ENCODE measurements around the gene PHLPP1.

PHLPP1 gene

DNA sequence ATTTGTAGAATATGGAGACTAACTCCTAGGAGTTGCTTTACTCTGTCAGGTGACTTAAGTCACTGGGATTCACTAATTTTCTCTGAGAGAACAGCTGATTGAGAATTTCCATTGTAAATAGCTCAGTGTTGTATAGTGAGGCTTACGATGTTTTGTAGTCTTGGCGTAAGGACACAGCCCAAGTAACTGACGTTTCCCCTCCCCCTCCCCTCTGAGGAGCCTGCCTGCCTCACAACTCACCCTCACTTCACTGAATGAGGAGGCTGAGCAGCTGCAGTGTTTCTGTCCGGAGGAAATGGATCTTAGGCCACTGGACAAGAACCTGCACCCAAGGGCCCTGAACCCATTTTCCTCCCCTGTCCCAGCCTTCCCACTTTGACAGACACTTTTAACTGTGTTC lies 264.6 kb downstream of the PHLPP1 start:
- TF ChIP-seq, protein P1, sequence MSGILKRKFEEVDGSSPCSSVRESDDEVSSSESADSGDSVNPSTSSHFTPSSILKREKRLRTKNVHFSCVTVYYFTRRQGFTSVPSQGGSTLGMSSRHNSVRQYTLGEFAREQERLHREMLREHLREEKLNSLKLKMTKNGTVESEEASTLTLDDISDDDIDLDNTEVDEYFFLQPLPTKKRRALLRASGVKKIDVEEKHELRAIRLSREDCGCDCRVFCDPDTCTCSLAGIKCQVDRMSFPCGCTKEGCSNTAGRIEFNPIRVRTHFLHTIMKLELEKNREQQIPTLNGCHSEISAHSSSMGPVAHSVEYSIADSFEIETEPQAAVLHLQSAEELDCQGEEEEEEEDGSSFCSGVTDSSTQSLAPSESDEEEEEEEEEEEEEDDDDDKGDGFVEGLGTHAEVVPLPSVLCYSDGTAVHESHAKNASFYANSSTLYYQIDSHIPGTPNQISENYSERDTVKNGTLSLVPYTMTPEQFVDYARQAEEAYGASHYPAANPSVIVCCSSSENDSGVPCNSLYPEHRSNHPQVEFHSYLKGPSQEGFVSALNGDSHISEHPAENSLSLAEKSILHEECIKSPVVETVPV (CRISPR knock-in tag; IDR thresholded peaks at IDR 0.05): no peak
- TF ChIP-seq ARNTL (CRISPR knock-in tag; IDR thresholded peaks at IDR 0.05; ENCODE audit: borderline replicate concordance, low read depth) (no peak), ESRRG (CRISPR knock-in tag; IDR thresholded peaks at IDR 0.05) (no peak), OSR1 (CRISPR knock-in tag; IDR thresholded peaks at IDR 0.05) (no peak)
- TF ChIP-seq, protein P2, sequence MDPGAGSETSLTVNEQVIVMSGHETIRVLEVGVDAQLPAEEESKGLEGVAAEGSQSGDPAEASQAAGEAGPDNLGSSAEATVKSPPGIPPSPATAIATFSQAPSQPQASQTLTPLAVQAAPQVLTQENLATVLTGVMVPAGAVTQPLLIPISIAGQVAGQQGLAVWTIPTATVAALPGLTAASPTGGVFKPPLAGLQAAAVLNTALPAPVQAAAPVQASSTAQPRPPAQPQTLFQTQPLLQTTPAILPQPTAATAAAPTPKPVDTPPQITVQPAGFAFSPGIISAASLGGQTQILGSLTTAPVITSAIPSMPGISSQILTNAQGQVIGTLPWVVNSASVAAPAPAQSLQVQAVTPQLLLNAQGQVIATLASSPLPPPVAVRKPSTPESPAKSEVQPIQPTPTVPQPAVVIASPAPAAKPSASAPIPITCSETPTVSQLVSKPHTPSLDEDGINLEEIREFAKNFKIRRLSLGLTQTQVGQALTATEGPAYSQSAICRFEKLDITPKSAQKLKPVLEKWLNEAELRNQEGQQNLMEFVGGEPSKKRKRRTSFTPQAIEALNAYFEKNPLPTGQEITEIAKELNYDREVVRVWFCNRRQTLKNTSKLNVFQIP (CRISPR knock-in tag; IDR thresholded peaks at IDR 0.05; ENCODE audit: borderline replicate concordance, low read depth): no peak
- ATAC-seq: no peak

DNA sequence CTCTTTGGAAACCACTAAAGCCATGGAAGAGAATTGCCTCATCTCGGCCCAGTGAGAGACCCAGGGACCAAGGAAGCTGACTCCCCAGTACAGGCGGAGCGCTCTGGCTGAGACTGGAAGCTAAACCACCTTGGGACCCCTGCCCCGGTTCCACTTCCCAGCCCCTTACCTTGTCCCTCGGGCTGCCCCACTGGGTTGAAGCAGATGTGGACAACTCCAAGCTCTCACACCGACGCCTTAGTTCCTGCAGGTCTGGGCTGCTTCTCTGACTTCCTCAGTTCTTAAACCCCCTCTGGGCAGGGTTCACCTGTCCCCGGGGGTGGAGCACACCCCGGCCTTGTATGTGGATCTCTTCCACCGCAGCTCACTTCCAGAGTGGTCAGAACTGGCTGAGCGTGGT lies 266.2 kb downstream of the PHLPP1 start:
- TF ChIP-seq ZNF565 (CRISPR knock-in tag; conservative IDR thresholded peaks at IDR 0.05; ENCODE audit: low read depth): no peak
- TF ChIP-seq, protein P1 (CRISPR knock-in tag; IDR thresholded peaks at IDR 0.05): no peak
- no peak for TF ChIP-seq ZNF8 (CRISPR knock-in tag; IDR thresholded peaks at IDR 0.05)
- no peak for TF ChIP-seq SNAI2 (CRISPR knock-in tag; IDR thresholded peaks at IDR 0.05)
- no peak for TF ChIP-seq RARB (CRISPR knock-in tag; IDR thresholded peaks at IDR 0.05)
- TF ChIP-seq OSR1 (CRISPR knock-in tag; IDR thresholded peaks at IDR 0.05): no peak
- TF ChIP-seq ZNF70 (CRISPR knock-in tag; IDR thresholded peaks at IDR 0.05): no peak
- TF ChIP-seq TOX (CRISPR knock-in tag; IDR thresholded peaks at IDR 0.05; ENCODE audit: borderline replicate concordance): no peak
- TF ChIP-seq, protein P3, sequence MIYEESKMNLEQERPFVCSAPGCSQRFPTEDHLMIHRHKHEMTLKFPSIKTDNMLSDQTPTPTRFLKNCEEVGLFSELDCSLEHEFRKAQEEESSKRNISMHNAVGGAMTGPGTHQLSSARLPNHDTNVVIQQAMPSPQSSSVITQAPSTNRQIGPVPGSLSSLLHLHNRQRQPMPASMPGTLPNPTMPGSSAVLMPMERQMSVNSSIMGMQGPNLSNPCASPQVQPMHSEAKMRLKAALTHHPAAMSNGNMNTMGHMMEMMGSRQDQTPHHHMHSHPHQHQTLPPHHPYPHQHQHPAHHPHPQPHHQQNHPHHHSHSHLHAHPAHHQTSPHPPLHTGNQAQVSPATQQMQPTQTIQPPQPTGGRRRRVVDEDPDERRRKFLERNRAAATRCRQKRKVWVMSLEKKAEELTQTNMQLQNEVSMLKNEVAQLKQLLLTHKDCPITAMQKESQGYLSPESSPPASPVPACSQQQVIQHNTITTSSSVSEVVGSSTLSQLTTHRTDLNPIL (CRISPR knock-in tag; IDR thresholded peaks at IDR 0.05; ENCODE audit: low read depth): no peak
- TF ChIP-seq ZFP30 (CRISPR knock-in tag; IDR thresholded peaks at IDR 0.05): no peak
- no peak for TF ChIP-seq ZFP3 (CRISPR knock-in tag; IDR thresholded peaks at IDR 0.05)
- TF ChIP-seq, protein P4, sequence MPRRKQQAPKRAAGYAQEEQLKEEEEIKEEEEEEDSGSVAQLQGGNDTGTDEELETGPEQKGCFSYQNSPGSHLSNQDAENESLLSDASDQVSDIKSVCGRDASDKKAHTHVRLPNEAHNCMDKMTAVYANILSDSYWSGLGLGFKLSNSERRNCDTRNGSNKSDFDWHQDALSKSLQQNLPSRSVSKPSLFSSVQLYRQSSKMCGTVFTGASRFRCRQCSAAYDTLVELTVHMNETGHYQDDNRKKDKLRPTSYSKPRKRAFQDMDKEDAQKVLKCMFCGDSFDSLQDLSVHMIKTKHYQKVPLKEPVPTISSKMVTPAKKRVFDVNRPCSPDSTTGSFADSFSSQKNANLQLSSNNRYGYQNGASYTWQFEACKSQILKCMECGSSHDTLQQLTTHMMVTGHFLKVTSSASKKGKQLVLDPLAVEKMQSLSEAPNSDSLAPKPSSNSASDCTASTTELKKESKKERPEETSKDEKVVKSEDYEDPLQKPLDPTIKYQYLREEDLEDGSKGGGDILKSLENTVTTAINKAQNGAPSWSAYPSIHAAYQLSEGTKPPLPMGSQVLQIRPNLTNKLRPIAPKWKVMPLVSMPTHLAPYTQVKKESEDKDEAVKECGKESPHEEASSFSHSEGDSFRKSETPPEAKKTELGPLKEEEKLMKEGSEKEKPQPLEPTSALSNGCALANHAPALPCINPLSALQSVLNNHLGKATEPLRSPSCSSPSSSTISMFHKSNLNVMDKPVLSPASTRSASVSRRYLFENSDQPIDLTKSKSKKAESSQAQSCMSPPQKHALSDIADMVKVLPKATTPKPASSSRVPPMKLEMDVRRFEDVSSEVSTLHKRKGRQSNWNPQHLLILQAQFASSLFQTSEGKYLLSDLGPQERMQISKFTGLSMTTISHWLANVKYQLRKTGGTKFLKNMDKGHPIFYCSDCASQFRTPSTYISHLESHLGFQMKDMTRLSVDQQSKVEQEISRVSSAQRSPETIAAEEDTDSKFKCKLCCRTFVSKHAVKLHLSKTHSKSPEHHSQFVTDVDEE (CRISPR knock-in tag; IDR thresholded peaks at IDR 0.05): no peak
- no peak for TF ChIP-seq ZC3H10 (CRISPR knock-in tag; IDR thresholded peaks at IDR 0.05)
- no peak for TF ChIP-seq ESRRG (CRISPR knock-in tag; IDR thresholded peaks at IDR 0.05)
- no peak for TF ChIP-seq PPARA (CRISPR knock-in tag; IDR thresholded peaks at IDR 0.05; ENCODE audit: borderline replicate concordance)
- TF ChIP-seq, protein P5, sequence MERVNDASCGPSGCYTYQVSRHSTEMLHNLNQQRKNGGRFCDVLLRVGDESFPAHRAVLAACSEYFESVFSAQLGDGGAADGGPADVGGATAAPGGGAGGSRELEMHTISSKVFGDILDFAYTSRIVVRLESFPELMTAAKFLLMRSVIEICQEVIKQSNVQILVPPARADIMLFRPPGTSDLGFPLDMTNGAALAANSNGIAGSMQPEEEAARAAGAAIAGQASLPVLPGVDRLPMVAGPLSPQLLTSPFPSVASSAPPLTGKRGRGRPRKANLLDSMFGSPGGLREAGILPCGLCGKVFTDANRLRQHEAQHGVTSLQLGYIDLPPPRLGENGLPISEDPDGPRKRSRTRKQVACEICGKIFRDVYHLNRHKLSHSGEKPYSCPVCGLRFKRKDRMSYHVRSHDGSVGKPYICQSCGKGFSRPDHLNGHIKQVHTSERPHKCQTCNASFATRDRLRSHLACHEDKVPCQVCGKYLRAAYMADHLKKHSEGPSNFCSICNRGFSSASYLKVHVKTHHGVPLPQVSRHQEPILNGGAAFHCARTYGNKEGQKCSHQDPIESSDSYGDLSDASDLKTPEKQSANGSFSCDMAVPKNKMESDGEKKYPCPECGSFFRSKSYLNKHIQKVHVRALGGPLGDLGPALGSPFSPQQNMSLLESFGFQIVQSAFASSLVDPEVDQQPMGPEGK (CRISPR knock-in tag; IDR thresholded peaks at IDR 0.05; ENCODE audit: borderline replicate concordance): no peak
- ATAC-seq: no peak

DNA sequence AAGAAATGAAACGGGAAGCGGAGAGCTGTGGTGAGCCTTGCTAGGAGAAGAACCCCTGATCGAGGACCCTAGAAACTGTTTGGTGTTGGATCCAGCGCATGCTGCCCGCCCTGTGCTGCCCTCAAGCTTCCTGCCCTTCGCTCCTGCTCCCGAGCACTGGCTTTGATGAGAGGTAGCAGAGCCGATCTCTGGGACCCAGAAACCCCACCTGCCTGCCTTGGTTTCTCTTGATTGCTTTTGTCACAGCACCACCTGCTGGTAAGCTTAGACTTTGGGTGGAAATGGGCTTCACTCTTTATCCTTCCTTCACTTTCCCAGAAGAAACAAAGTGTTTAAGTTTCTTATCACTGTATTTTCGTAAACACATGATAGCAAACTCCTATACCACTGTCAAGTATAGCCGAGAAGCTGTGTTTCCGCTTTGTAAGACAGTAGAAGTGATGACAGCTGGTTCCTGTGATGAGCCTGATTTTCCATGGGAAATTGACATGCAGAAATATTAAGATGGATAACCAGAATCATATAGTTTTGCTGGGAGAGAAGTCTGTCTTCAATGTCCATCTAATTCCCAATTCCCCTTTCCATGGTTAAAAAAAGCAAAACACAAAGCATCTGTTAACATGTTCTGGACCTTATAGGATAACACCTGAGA lies 267.4 kb downstream of the PHLPP1 start:
- peak; percentile 86 for ATAC-seq
- TF ChIP-seq ZNF565 (CRISPR knock-in tag; conservative IDR thresholded peaks at IDR 0.05; ENCODE audit: low read depth): no peak
- no peak for TF ChIP-seq ZNF70 (CRISPR knock-in tag; IDR thresholded peaks at IDR 0.05)
- no peak for TF ChIP-seq SNAI2 (CRISPR knock-in tag; IDR thresholded peaks at IDR 0.05)
- TF ChIP-seq RARB (CRISPR knock-in tag; IDR thresholded peaks at IDR 0.05): no peak
- TF ChIP-seq ZC3H10 (CRISPR knock-in tag; IDR thresholded peaks at IDR 0.05): no peak
- no peak for TF ChIP-seq TOX (CRISPR knock-in tag; IDR thresholded peaks at IDR 0.05; ENCODE audit: borderline replicate concordance)
- TF ChIP-seq ZFP30 (CRISPR knock-in tag; IDR thresholded peaks at IDR 0.05): no peak
- no peak for TF ChIP-seq ZFP3 (CRISPR knock-in tag; IDR thresholded peaks at IDR 0.05)
- TF ChIP-seq ESRRG (CRISPR knock-in tag; IDR thresholded peaks at IDR 0.05): no peak
- TF ChIP-seq ISL1 (CRISPR knock-in tag; IDR thresholded peaks at IDR 0.05): no peak
- TF ChIP-seq, protein P3 (CRISPR knock-in tag; IDR thresholded peaks at IDR 0.05; ENCODE audit: low read depth): no peak
- no peak for TF ChIP-seq GLIS3 (CRISPR knock-in tag; IDR thresholded peaks at IDR 0.05)
- TF ChIP-seq ZNF8 (CRISPR knock-in tag; IDR thresholded peaks at IDR 0.05): no peak
- TF ChIP-seq OSR1 (CRISPR knock-in tag; IDR thresholded peaks at IDR 0.05): no peak

Data from SK-N-SH treated with all-trans-retinoic acid at 6 μM for 48 hours (cell line).